GM12878 (cell line): ENCODE results near the gene GID8. TPM values are rescaled to one million over a fixed set of nuclear protein-coding genes. Genes with fewer than 3 reads are reported as not detected.

Experiments used
- ATAC-seq: fragments of 200-7000 bp; cut with Tn5 transposase; 3 replicates; pipeline ENCODE4 v1.9.1; 2020; ENCODE audit warnings: mild to moderate bottlenecking, moderate library complexity
- BruUV-seq: library from RNA; stranded (reverse); fragments of 400-500 nt; replicated peaks from 2 replicates; lab custom pipeline; 2021; lab: Mats Ljungman, UMichigan
- CTCF ChIA-PET: fragments of 300-600 bp; sonication (Branson Sonifier 250); formaldehyde crosslinking; extraction: SDS; loops from one replicate; lab custom pipeline; 2021; ENCODE audit warnings: inconsistent platforms; lab: Yijun Ruan, JAX
- POLR2A ChIA-PET: fragments of 350-600 bp; formaldehyde crosslinking; extraction: SDS; loops from one replicate; lab custom pipeline; 2021; ENCODE audit warnings: inconsistent platforms; lab: Charles Lee
- RAD21 ChIA-PET: fragments of 300-600 bp; sonication (Branson Sonifier 250); formaldehyde crosslinking; loops from one replicate; lab custom pipeline; 2023; ENCODE audit warnings: antibody characterized with exemption; ENCODE audit not compliant: unreplicated experiment; lab: Charles Lee
- SMC1A ChIA-PET: fragments of 300-600 bp; sonication (Branson Sonifier 250); formaldehyde crosslinking; loops from one replicate; lab custom pipeline; 2023; ENCODE audit not compliant: unreplicated experiment, uncharacterized antibody; lab: Charles Lee
- DNase-seq: peaks from one replicate; pipeline ENCODE4 v3.0.0-alpha.2; 2011; ENCODE audit warnings: low read depth, low spot score
- FAIRE-seq: peaks from 3 replicates; lab custom pipeline; 2011; peaks lifted over from hg19 to GRCh38; lab: Jason Lieb, UNC
- H2AFZ ChIP-seq: 2 replicates; pipeline ENCODE4 v1.6.0; 2011; ENCODE audit warnings: low read depth, low read length, control low read depth; ENCODE audit not compliant: control insufficient read depth
- H3K27ac ChIP-seq: 2 replicates; pipeline ENCODE4 v1.5.1; 2011; ENCODE audit warnings: control low read depth; ENCODE audit not compliant: control insufficient read depth, insufficient read depth
- H3K27me3 ChIP-seq, 2 experiments: replicated peaks in 1 of 2; 2 replicates each; pipeline versions ENCODE4 v1.6.0 to v1.6.1; 2011; ENCODE audit warnings: low read length in 1 of 2; ENCODE audit not compliant: control insufficient read depth in 2 of 2, insufficient read depth in 2 of 2
- H3K36me3 ChIP-seq, 2 experiments: 2 replicates each; pipeline ENCODE4 v1.5.1; 2011; ENCODE audit warnings: low read length in 1 of 2; ENCODE audit not compliant: control insufficient read depth in 2 of 2, insufficient read depth in 2 of 2
- H3K4me1 ChIP-seq: 2 replicates; pipeline ENCODE4 v1.6.1; 2011; ENCODE audit warnings: mild to moderate bottlenecking, low read length, moderate library complexity, mixed read lengths; ENCODE audit not compliant: control insufficient read depth, insufficient read depth
- H3K4me2 ChIP-seq: 2 replicates; pipeline ENCODE4 v1.6.0; 2011; ENCODE audit warnings: control low read depth; ENCODE audit not compliant: control insufficient read depth, insufficient read depth
- H3K4me3 ChIP-seq: fragments of 200-600 bp; sonication (generic); 2 replicates; pipeline ENCODE4 v1.5.1; 2016
- H3K79me2 ChIP-seq: 2 replicates; pipeline ENCODE4 v1.6.0; 2011; ENCODE audit warnings: low read length; ENCODE audit not compliant: control insufficient read depth, insufficient read depth
- H3K9ac ChIP-seq: 2 replicates; pipeline ENCODE4 v1.8.0; 2011; ENCODE audit warnings: low read length, control low read depth, mixed read lengths; ENCODE audit not compliant: control insufficient read depth, insufficient read depth
- H3K9me3 ChIP-seq: replicated peaks from 3 replicates; pipeline ENCODE4 v1.5.1; 2011; ENCODE audit warnings: mild to moderate bottlenecking, low read length; ENCODE audit not compliant: control insufficient read depth, insufficient read depth
- H4K20me1 ChIP-seq: 2 replicates; pipeline ENCODE4 v1.6.0; 2011; ENCODE audit not compliant: control insufficient read depth, insufficient read depth
- CREM ChIP-seq: IDR thresholded peaks from 2 replicates; pipeline ENCODE4 v1.6.1; 2014; ENCODE audit warnings: antibody characterized with exemption, low read depth
- E2F8 ChIP-seq: fragments of 450-650 bp; IDR thresholded peaks from 2 replicates; pipeline ENCODE4 v1.6.1; 2018; ENCODE audit warnings: mild to moderate bottlenecking, low read depth, moderate library complexity; ENCODE audit not compliant: partially characterized antibody
- ELK1 ChIP-seq: IDR thresholded peaks from 2 replicates; pipeline ENCODE4 v1.6.1; 2012; ENCODE audit warnings: low read depth, low read length, improper control_type of control experiment
- GATAD2B ChIP-seq: fragments of 450-650 bp; conservative IDR thresholded peaks from 2 replicates; pipeline ENCODE4 v1.6.1; 2017; ENCODE audit warnings: low read depth, mild to moderate bottlenecking, moderate library complexity
- HDAC6 ChIP-seq: fragments of 200-600 bp; sonication (generic); IDR thresholded peaks from one replicate; pipeline ENCODE4 v1.8.0; 2017; ENCODE audit warnings: antibody characterized with exemption; ENCODE audit not compliant: unreplicated experiment
- KAT2A ChIP-seq: conservative IDR thresholded peaks from 2 replicates; pipeline ENCODE4 v1.6.1; 2011; ENCODE audit warnings: low read depth, low read length; ENCODE audit not compliant: control insufficient read depth
- KLF5 ChIP-seq: fragments of 450-650 bp; IDR thresholded peaks from 2 replicates; pipeline ENCODE4 v1.6.1; 2014; ENCODE audit warnings: mild to moderate bottlenecking; ENCODE audit not compliant: partially characterized antibody
- MEF2B ChIP-seq: fragments of 450-650 bp; IDR thresholded peaks from 2 replicates; pipeline ENCODE4 v1.6.1; 2018; ENCODE audit warnings: mild to moderate bottlenecking, moderate library complexity; ENCODE audit not compliant: partially characterized antibody, poor library complexity, severe bottlenecking
- MTA2 ChIP-seq: fragments of 450-650 bp; IDR thresholded peaks from 2 replicates; pipeline ENCODE4 v1.6.1; 2016; ENCODE audit warnings: low read depth, mild to moderate bottlenecking, moderate library complexity
- NRF1 ChIP-seq: conservative IDR thresholded peaks from 2 replicates; pipeline ENCODE4 v1.6.1; 2011; ENCODE audit warnings: mild to moderate bottlenecking, low read depth, low read length, improper control_type of control experiment
- STAT3 ChIP-seq: IDR thresholded peaks from 2 replicates; pipeline ENCODE4 v1.6.1; 2011; ENCODE audit warnings: low read depth, low read length, improper control_type of control experiment
- WGBS: methylation state at CpG from one replicate; pipeline ENCODE4 v1.1.6; 2016; ENCODE audit warnings: low lambda C conversion rate; ENCODE audit not compliant: insufficient replicate concordance, insufficient coverage; ENCODE audit errors: missing lambda C conversion rate; 5-methylcytosine and 5-hydroxymethylcytosine counted together
- in situ Hi-C: fragments of 300-500 bp; cut with MboI; formaldehyde crosslinking; loops from 9 replicates; pipeline ENCODE4 v1.14.3; 2018; ENCODE audit warnings: mixed read lengths
- intact Hi-C: fragments of 100-400 bp; cut with micrococcal nuclease; formaldehyde crosslinking; loops from one replicate; pipeline ENCODE4 v1.14.2; 2022; ENCODE audit not compliant: unreplicated experiment
- polyA plus RNA-seq, 11 experiments: library from polyadenylated mRNA; depleted of rRNA in 4 of 11; unstranded in 6 of 11; stranded (reverse) in 5 of 11; fragments of >200 nt; fragmentation: Nextera tagmentation in 4 of 11; fragmentation: Illumina TruSeq in 1 of 11; extraction: Ambion mirVana in 4 of 11; extraction: Trizol in 1 of 11; gene quantifications; 1 replicate in 1 of 11; 2 replicates in 10 of 11; pipeline versions ENCODE4 v1.2.1 to v1.2.3, GENCODE V29; 2011 to 2016; ENCODE audit warnings: inconsistent platforms in 2 of 11, missing spikeins in 2 of 11, low read depth in 1 of 11
- total RNA-seq, 4 experiments: library from RNA; depleted of rRNA in 3 of 4; stranded (reverse); fragments of >200 nt in 3 of 4; fragmentation: Illumina TruSeq in 1 of 4; extraction: Trizol in 1 of 4; gene quantifications; 2 replicates each; pipeline versions ENCODE4 v1.2.1 to v1.2.3, GENCODE V29; 2013 to 2021
- TF ChIP-seq, protein P1 (sequence below): IDR thresholded peaks from 2 replicates; pipeline ENCODE4 v1.6.1; 2011; ENCODE audit warnings: borderline replicate concordance, low read depth, mild to moderate bottlenecking, moderate library complexity, mixed read lengths, low read length; ENCODE audit not compliant: insufficient read depth; ENCODE audit errors: extremely low read length

GID8 gene
- total and polyA plus RNA-seq, 10 of the 15 experiments (the other 5 are each of a cell fraction or from before 2014, with no cell fraction given), result 12.0 to 33.8 (median 22.2) TPM

- H3K4me3 ChIP-seq, result no peak overlapping the region
- H3K4me1 ChIP-seq, result peaks cover 6% of the 10 kb centered on the region; the same call in 1 of the 2 replicates
- no peaks in the 10 kb centered on the region for H3K36me3 ChIP-seq
- H3K27me3 ChIP-seq, result peaks cover 0 to 2% of the 10 kb centered on the region in 2 experiments; a peak in 3 of 4 replicates
- H2AFZ ChIP-seq, result no peak overlapping the region
- intact Hi-C loops (no loop called here), in situ Hi-C loops (no loop called here)
- no peaks in the 10 kb centered on the region for H4K20me1 ChIP-seq
- no peaks in the 10 kb centered on the region for H3K79me2 ChIP-seq
- no peak for TF ChIP-seq GATAD2B
- no peak for TF ChIP-seq NRF1
- TF ChIP-seq ELK1, result no peak
- TF ChIP-seq, protein P1, sequence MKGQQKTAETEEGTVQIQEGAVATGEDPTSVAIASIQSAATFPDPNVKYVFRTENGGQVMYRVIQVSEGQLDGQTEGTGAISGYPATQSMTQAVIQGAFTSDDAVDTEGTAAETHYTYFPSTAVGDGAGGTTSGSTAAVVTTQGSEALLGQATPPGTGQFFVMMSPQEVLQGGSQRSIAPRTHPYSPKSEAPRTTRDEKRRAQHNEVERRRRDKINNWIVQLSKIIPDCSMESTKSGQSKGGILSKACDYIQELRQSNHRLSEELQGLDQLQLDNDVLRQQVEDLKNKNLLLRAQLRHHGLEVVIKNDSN, result no peak
- no peak for TF ChIP-seq KAT2A
- no peak for TF ChIP-seq HDAC6
- no peak for TF ChIP-seq MEF2B
- TF ChIP-seq MTA2, result no peak
- no peak for TF ChIP-seq E2F8
- TF ChIP-seq KLF5, result no peak
- TF ChIP-seq CREM, result no peak
- no peak for TF ChIP-seq STAT3
- SMC1A ChIA-PET, result interaction anchor here (1.0 kb wide), 1 partner anchor 36 kb away, joined by 3 read pairs; no protein-coding TSS in a partner anchor
- no peak overlapping the region for H3K4me2 ChIP-seq
- no peak for ATAC-seq
- BruUV-seq, result no TSS peak
- WGBS, result 56% methylated on average over 1 of the region's 6 CpGs
- POLR2A ChIA-PET, result no interaction called here
- CTCF ChIA-PET, result interaction anchor here (1.3 kb wide), 1 partner anchor 164 kb away, joined by 3 read pairs; no protein-coding TSS in a partner anchor
- RAD21 ChIA-PET, result interaction anchor here (1.1 to 1.3 kb wide), 2 partner anchors 9 to 23 kb away, joined by 4 read pairs; no protein-coding TSS in a partner anchor
- H3K9me3 ChIP-seq, result no peaks in the 10 kb centered on the region
- no peak overlapping the region for H3K27ac ChIP-seq
- no peak for DNase-seq
- no peak for FAIRE-seq
- no peak overlapping the region for H3K9ac ChIP-seq
These were observed 48.4 kb downstream of the GID8 start for GRCh38 chr20:62986257-62986800.
